GM12878 (cell line): ENCODE results near the gene IFNB1. TPM values are rescaled to one million over a fixed set of nuclear protein-coding genes. Genes with fewer than 3 reads are reported as not detected.

ENCODE experiments used
- ATAC-seq: fragments of 200-7000 bp; cut with Tn5 transposase; 3 replicates; pipeline ENCODE4 v1.9.1; 2020; ENCODE audit warnings: mild to moderate bottlenecking, moderate library complexity
- BruUV-seq: library from RNA; stranded (reverse); fragments of 400-500 nt; replicated peaks from 2 replicates; lab custom pipeline; 2021; lab: Mats Ljungman, UMichigan
- CTCF ChIA-PET: fragments of 300-600 bp; sonication (Branson Sonifier 250); formaldehyde crosslinking; extraction: SDS; loops from one replicate; lab custom pipeline; 2021; ENCODE audit warnings: inconsistent platforms; lab: Yijun Ruan, JAX
- POLR2A ChIA-PET: fragments of 350-600 bp; formaldehyde crosslinking; extraction: SDS; loops from one replicate; lab custom pipeline; 2021; ENCODE audit warnings: inconsistent platforms; lab: Charles Lee
- RAD21 ChIA-PET: fragments of 300-600 bp; sonication (Branson Sonifier 250); formaldehyde crosslinking; loops from one replicate; lab custom pipeline; 2023; ENCODE audit warnings: antibody characterized with exemption; ENCODE audit not compliant: unreplicated experiment; lab: Charles Lee
- SMC1A ChIA-PET: fragments of 300-600 bp; sonication (Branson Sonifier 250); formaldehyde crosslinking; loops from one replicate; lab custom pipeline; 2023; ENCODE audit not compliant: unreplicated experiment, uncharacterized antibody; lab: Charles Lee
- DNase-seq: peaks from one replicate; pipeline ENCODE4 v3.0.0-alpha.2; 2011; ENCODE audit warnings: low read depth, low spot score
- FAIRE-seq: peaks from 3 replicates; lab custom pipeline; 2011; peaks lifted over from hg19 to GRCh38; lab: Jason Lieb, UNC
- H2AFZ ChIP-seq: 2 replicates; pipeline ENCODE4 v1.6.0; 2011; ENCODE audit warnings: low read depth, low read length, control low read depth; ENCODE audit not compliant: control insufficient read depth
- H3K27ac ChIP-seq: 2 replicates; pipeline ENCODE4 v1.5.1; 2011; ENCODE audit warnings: control low read depth; ENCODE audit not compliant: control insufficient read depth, insufficient read depth
- H3K27me3 ChIP-seq, 2 experiments: replicated peaks in 1 of 2; 2 replicates each; pipeline versions ENCODE4 v1.6.0 to v1.6.1; 2011; ENCODE audit warnings: low read length in 1 of 2; ENCODE audit not compliant: control insufficient read depth in 2 of 2, insufficient read depth in 2 of 2
- H3K36me3 ChIP-seq, 2 experiments: 2 replicates each; pipeline ENCODE4 v1.5.1; 2011; ENCODE audit warnings: low read length in 1 of 2; ENCODE audit not compliant: control insufficient read depth in 2 of 2, insufficient read depth in 2 of 2
- H3K4me1 ChIP-seq: 2 replicates; pipeline ENCODE4 v1.6.1; 2011; ENCODE audit warnings: mild to moderate bottlenecking, low read length, moderate library complexity, mixed read lengths; ENCODE audit not compliant: control insufficient read depth, insufficient read depth
- H3K4me2 ChIP-seq: 2 replicates; pipeline ENCODE4 v1.6.0; 2011; ENCODE audit warnings: control low read depth; ENCODE audit not compliant: control insufficient read depth, insufficient read depth
- H3K4me3 ChIP-seq: fragments of 200-600 bp; sonication (generic); 2 replicates; pipeline ENCODE4 v1.5.1; 2016
- H3K79me2 ChIP-seq: 2 replicates; pipeline ENCODE4 v1.6.0; 2011; ENCODE audit warnings: low read length; ENCODE audit not compliant: control insufficient read depth, insufficient read depth
- H3K9ac ChIP-seq: 2 replicates; pipeline ENCODE4 v1.8.0; 2011; ENCODE audit warnings: low read length, control low read depth, mixed read lengths; ENCODE audit not compliant: control insufficient read depth, insufficient read depth
- H3K9me3 ChIP-seq: replicated peaks from 3 replicates; pipeline ENCODE4 v1.5.1; 2011; ENCODE audit warnings: mild to moderate bottlenecking, low read length; ENCODE audit not compliant: control insufficient read depth, insufficient read depth
- H4K20me1 ChIP-seq: 2 replicates; pipeline ENCODE4 v1.6.0; 2011; ENCODE audit not compliant: control insufficient read depth, insufficient read depth
- BACH1 ChIP-seq: fragments of 450-650 bp; IDR thresholded peaks from 2 replicates; pipeline ENCODE4 v1.6.1; 2017; ENCODE audit warnings: mild to moderate bottlenecking, borderline replicate concordance
- BHLHE40 ChIP-seq, 2 experiments: fragments of 450-650 bp in 1 of 2; IDR thresholded peaks; 2 replicates each; pipeline ENCODE4 v1.6.1; 2011 to 2017; ENCODE audit warnings: low read depth in 2 of 2, borderline replicate concordance in 1 of 2, improper control_type of control experiment in 1 of 2, low read length in 1 of 2, mild to moderate bottlenecking in 1 of 2
- HSF1 ChIP-seq: fragments of 150-350 bp; IDR thresholded peaks from 2 replicates; pipeline ENCODE4 v1.6.1; 2014; ENCODE audit warnings: mild to moderate bottlenecking, low read depth, low read length
- NFXL1 ChIP-seq: fragments of 450-650 bp; IDR thresholded peaks from 2 replicates; pipeline ENCODE4 v1.6.1; 2017; ENCODE audit warnings: antibody characterized with exemption, mild to moderate bottlenecking, borderline replicate concordance
- NFYA ChIP-seq: IDR thresholded peaks from 2 replicates; pipeline ENCODE4 v1.6.1; 2011; ENCODE audit warnings: low read depth, mild to moderate bottlenecking, low read length, improper control_type of control experiment, borderline replicate concordance
- PAX5 ChIP-seq: IDR thresholded peaks from 2 replicates; pipeline ENCODE4 v1.6.1; 2011; ENCODE audit warnings: low read depth, low read length, borderline replicate concordance
- RUNX3 ChIP-seq: IDR thresholded peaks from 2 replicates; pipeline ENCODE4 v1.6.1; 2012; ENCODE audit warnings: low read length, inconsistent platforms
- SKIL ChIP-seq: fragments of 450-650 bp; IDR thresholded peaks from 2 replicates; pipeline ENCODE4 v1.6.1; 2017; ENCODE audit warnings: mild to moderate bottlenecking, low read depth, inconsistent platforms; ENCODE audit not compliant: poor library complexity, severe bottlenecking
- in situ Hi-C: fragments of 300-500 bp; cut with MboI; formaldehyde crosslinking; loops from 9 replicates; pipeline ENCODE4 v1.14.3; 2018; ENCODE audit warnings: mixed read lengths
- intact Hi-C: fragments of 100-400 bp; cut with micrococcal nuclease; formaldehyde crosslinking; loops from one replicate; pipeline ENCODE4 v1.14.2; 2022; ENCODE audit not compliant: unreplicated experiment
- polyA plus RNA-seq, 11 experiments: library from polyadenylated mRNA; depleted of rRNA in 4 of 11; unstranded in 6 of 11; stranded (reverse) in 5 of 11; fragments of >200 nt; fragmentation: Nextera tagmentation in 4 of 11; fragmentation: Illumina TruSeq in 1 of 11; extraction: Ambion mirVana in 4 of 11; extraction: Trizol in 1 of 11; gene quantifications; 1 replicate in 1 of 11; 2 replicates in 10 of 11; pipeline versions ENCODE4 v1.2.1 to v1.2.3, GENCODE V29; 2011 to 2016; ENCODE audit warnings: inconsistent platforms in 2 of 11, missing spikeins in 2 of 11, low read depth in 1 of 11
- total RNA-seq, 4 experiments: library from RNA; depleted of rRNA in 3 of 4; stranded (reverse); fragments of >200 nt in 3 of 4; fragmentation: Illumina TruSeq in 1 of 4; extraction: Trizol in 1 of 4; gene quantifications; 2 replicates each; pipeline versions ENCODE4 v1.2.1 to v1.2.3, GENCODE V29; 2013 to 2021

The IFNB1 gene
- total and polyA plus RNA-seq, 10 of the 15 experiments (the other 5 are each of a cell fraction or from before 2014, with no cell fraction given): 0.18 TPM; not detected in 9

GRCh38 chr9:21084242-21084850 is 6.6 kb upstream of the IFNB1 start:
- H3K9ac ChIP-seq: no peak overlapping the region
- TF ChIP-seq NFXL1 (no peak), PAX5 (no peak), HSF1 (no peak), BHLHE40 (IDR thresholded peaks at IDR 0.05; ENCODE audit: borderline replicate concordance in 1 of 2, low read depth in 2 of 2, low read length in 1 of 2) (no peak), BACH1 (no peak), SKIL (no peak), RUNX3 (no peak), NFYA (no peak)
- TF ChIP-seq, all 136 proteins: peak for 0
- RAD21 ChIA-PET: no interaction called here
- H3K27me3 ChIP-seq: no peaks in the 10 kb centered on the region
- peaks cover 6% of the 10 kb centered on the region; the same call in 1 of the 2 replicates for H3K4me1 ChIP-seq
- no peak for DNase-seq
- no peak for ATAC-seq
- no peak overlapping the region for H3K27ac ChIP-seq
- intact Hi-C loops: no loop called here
- H3K4me2 ChIP-seq: no peak overlapping the region
- H3K9me3 ChIP-seq: no peaks in the 10 kb centered on the region; the same call in 1 of the 3 replicates
- CTCF ChIA-PET: interaction anchor here (0.7 to 1.1 kb wide), 2 partner anchors 25 to 27 kb away, joined by 3 to 4 read pairs; no protein-coding TSS in a partner anchor
- no peaks in the 10 kb centered on the region for H4K20me1 ChIP-seq
- H2AFZ ChIP-seq: no peak overlapping the region
- SMC1A ChIA-PET: interaction anchor here (0.8 to 0.9 kb wide), 2 partner anchors 12 to 15 kb away, joined by 3 to 4 read pairs; no protein-coding TSS in a partner anchor
- BruUV-seq: no TSS peak
- in situ Hi-C loops: no loop called here
- no peak for FAIRE-seq
- H3K79me2 ChIP-seq: no peaks in the 10 kb centered on the region
- H3K4me3 ChIP-seq: no peak overlapping the region
- POLR2A ChIA-PET: no interaction called here
- no peaks in the 10 kb centered on the region for H3K36me3 ChIP-seq
